NCI-H82 (cell line): Measurements from ENCODE around the gene SDHB.

ENCODE experiments used
- DNase-seq: peaks from one replicate; lab custom pipeline; 2025; lab: John Stamatoyannopoulos, UW

SDHB gene

GRCh38 chr1:17012775-17013490 lies 40.9 kb downstream of the SDHB start:
- DNase-seq: no peak

GRCh38 chr1:17011439-17012307 lies 42.2 kb downstream of the SDHB start, which contains the start of gene ATP13A2:
ATP13A2 (minus strand) TSS chr1:17011928; CDS start chr1:17011738, 190 bp downstream.
- DNase-seq: peak; percentile 95

DNA sequence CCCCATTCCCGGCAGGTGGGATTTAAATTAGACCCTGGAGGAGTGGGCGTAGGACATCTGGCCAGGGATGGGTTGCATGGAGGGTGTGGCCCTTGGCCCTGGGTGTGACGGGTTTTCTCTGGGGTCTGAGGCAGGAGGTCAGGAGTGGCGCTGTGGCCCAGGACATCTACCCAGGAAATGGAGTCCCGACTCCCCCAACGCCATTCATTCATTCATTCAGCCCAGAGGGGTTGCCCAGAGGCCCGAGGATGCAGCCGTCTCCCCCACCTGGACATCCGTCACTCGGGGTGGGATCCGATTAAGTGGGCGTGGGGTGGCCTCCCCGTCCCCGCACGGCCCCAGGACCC lies 42.8 kb downstream of the SDHB start:
- no peak for DNase-seq

- peak; percentile 34 for DNase-seq
Measured at GRCh38 chr1:17009706-17010105, 44.1 kb downstream of the SDHB start.

GRCh38 chr1:17008208-17008855 lies 45.5 kb downstream of the SDHB start:
- DNase-seq: no peak

- no peak for DNase-seq
Measured at GRCh38 chr1:17007121-17007520, 46.7 kb downstream of the SDHB start.

DNA sequence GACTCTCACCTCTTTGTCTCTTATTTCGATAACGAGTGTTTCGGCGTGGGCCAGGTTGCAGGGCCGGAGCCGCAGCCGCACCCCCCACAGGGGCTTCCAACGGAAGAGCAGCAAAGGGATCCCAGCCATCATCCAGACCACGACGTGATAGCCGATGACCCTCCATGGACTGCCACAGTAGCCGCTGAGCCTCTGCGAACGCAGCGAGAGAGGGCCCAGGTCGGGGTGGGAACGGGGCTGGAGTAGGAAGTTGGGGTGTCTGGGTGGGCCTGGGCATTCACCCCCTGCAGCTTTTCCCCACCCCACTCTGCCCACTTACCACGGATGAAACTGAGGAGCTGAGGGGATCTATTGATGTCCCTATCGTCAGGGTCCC lies 48.5 kb downstream of the SDHB start:
- no peak for DNase-seq

GRCh38 chr1:17004466-17005364 lies 49.1 kb downstream of the SDHB start:
- DNase-seq: no peak

DNA sequence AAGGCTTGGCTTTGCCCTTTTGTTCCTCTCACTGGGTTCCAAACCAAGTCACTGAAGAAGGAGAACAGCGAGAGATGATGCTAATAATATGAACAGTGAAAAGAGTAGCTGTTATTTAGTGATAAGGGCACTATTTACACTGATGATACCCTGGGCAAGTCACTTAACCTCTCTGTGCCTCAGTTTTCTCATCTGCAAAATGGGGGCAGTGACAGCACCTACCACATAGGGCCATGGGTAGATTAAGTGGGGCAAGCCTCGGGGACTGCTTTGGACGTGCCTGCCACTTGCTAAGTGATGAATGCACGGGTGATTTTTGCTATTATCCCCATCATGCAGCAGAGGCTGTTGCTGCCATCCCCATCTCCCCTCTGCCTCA lies 51.3 kb downstream of the SDHB start:
- DNase-seq: no peak

DNA sequence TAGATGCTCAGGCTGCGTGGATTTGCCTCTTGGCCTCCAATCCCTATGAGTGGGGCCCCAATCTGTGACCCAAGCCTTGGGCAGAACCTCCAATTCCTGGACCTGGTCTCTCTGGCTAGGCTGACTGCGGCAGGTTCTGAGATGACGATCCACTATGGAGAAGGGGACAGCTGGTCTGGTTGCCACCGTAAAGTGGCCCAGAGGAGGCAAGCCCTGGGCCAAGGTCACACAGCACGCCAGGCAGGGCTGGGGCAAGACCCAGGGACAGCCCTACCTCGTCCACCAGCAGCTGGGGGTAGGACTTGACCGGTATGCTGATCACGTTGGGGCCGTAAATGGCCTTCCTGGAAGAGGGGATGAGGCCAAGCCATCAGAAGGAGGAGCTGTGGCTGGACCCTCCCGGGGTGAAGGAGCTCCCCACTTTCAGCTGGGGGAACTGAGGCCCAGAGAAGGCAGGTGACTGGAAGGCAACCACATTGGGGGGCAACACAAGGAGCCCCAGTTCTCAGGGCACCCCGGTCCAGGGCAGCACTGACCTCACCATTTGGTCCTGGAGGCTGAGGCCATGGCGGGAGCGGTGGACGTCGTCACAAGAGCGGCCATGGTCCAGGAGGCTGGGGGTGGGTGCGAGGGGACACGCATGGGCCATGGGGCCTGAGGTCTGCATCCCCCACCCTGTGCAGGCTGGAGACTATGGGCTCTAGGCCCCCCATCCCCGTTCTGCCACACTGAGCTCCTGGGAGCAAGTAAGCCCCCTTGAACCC lies 51.9 kb downstream of the SDHB start:
- no peak for DNase-seq

DNA sequence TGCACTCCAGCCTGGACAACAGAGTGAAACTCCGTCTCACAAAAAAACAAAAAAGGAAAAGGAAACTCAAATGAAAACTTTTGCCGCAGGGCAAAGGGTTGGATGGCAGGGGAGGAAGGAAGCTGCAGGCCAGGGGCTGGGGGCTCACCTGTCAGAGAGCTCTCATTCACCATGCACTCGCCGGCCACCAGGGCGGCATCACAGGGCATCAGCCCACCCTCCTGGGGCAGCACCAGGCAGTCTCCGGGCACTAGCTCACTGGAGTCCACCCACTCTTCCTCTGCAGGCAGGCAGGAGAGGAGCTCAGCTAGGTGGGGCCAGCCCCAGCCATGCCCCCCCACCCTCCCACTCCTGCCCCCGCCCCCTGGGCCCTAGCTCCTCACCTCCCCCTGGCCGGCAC lies 54.0 kb downstream of the SDHB start:
- no peak for DNase-seq

GRCh38 chr1:16998589-16998988 lies 55.2 kb downstream of the SDHB start:
- DNase-seq: no peak

- no peak for DNase-seq
Measured at GRCh38 chr1:16996845-16997244, 57.0 kb downstream of the SDHB start.

DNA sequence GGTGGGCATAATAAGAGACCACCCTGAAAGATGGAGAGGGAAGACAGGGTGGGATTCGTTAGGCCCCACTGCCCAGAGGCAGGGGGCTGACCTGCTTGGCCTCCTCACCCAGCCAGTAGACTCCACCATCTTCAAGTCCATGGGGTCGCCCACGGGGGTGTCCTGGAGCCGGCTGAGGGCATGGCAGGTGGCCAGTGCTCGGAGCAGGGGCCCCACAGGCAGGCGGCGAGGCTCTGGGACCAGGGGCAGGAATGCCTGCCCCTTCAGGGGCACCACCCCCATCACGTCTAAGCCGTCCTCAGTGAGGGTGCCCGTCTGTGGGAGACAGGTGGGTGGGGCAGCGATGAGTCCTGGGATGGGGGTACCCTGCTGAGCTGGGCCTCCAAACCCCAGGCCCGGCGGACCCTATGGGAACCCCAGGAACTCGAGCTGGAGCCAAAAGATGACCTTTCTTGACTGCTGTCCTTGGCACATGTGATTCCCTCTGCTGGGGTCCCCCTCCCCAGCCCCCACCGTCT lies 60.3 kb downstream of the SDHB start:
- no peak for DNase-seq

GRCh38 chr1:16992675-16993074 lies 61.2 kb downstream of the SDHB start:
- DNase-seq: no peak

GRCh38 chr1:16992102-16992501 lies 61.7 kb downstream of the SDHB start:
- DNase-seq: no peak

GRCh38 chr1:16991571-16991970 lies 62.3 kb downstream of the SDHB start:
- no peak for DNase-seq

- DNase-seq: no peak
Measured at GRCh38 chr1:16989676-16990391, 64.0 kb downstream of the SDHB start.

DNA sequence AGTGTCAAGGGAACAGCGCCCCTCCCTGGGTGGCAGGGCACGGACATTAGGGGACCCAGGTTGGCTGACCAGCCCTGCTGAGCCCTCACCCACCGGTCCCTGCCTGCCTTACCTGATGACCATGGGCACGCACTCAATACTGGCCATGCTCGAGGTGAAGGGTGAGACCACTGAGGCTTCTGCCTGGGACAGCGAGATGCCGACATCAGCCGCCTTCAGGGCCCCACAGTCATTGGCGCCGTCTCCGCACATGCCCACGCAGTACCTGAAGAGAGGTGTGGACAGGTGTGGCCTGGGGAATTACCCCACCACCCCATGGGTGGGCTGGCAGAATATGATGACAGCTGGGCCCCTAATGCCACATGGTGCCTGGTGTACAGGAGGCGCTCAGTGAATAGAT lies 65.6 kb downstream of the SDHB start:
- DNase-seq: no peak

DNA sequence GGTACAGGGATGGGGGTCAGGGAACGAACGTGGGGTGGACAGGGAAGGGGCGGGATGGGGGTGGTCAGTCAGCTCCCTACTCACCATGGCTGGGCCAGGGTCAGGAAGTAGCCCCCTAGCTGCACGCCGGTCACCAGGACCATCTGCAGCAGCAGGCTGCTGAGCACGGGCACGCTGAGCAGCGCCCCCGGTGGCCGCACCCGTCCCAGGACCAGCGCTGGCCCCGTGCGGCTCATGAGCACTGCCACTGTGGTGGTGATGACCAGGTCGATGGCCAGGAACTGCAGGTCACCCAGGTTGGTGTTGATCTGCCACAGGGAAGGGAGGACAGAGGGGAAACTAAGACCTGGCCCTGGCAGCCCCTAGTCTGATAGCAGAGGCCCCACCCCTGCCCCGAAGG lies 66.9 kb downstream of the SDHB start:
- peak; percentile 44 for DNase-seq
